HG03039 (cell line): ENCODE measurements around the gene BICDL1.
"Not testable (repeated sequence)": the region's sequence is repeated elsewhere in the genome, so short reads cannot be mapped to it uniquely, and the experiment has no call there.

Source experiments
- ATAC-seq: cut with Tn5 transposase; IDR thresholded peaks from one replicate; pipeline ENCODE4 v1.9.1; 2021; ENCODE audit warnings: mild to moderate bottlenecking, moderate library complexity; ENCODE audit not compliant: unreplicated experiment

The BICDL1 gene

GRCh38 chr12:120000556-120000955, 11.5 kb downstream of the BICDL1 start:
- no peak for ATAC-seq

- ATAC-seq, result no peak
Measured at GRCh38 chr12:120006258-120006975, 17.4 kb downstream of the BICDL1 start.

DNA sequence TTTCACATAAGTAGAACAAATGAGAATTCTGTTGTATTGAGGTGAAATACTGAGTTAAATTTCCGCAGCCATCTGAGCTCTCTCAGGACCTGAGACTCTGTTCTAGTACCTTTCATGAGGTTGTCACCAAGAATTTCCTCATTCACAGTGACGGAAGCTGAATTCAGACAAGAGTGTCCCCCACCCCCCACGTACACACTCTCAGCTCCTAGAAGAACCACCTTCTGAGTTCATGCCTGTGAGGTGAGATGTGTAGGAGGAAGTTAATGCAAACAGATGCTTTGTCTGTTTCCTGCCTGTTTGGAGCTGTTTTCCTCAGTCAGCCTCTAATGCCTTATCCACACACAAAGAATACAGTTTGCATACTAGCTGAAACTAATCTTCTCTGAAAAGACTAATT, 18.2 kb downstream of the BICDL1 start:
- no peak for ATAC-seq

DNA sequence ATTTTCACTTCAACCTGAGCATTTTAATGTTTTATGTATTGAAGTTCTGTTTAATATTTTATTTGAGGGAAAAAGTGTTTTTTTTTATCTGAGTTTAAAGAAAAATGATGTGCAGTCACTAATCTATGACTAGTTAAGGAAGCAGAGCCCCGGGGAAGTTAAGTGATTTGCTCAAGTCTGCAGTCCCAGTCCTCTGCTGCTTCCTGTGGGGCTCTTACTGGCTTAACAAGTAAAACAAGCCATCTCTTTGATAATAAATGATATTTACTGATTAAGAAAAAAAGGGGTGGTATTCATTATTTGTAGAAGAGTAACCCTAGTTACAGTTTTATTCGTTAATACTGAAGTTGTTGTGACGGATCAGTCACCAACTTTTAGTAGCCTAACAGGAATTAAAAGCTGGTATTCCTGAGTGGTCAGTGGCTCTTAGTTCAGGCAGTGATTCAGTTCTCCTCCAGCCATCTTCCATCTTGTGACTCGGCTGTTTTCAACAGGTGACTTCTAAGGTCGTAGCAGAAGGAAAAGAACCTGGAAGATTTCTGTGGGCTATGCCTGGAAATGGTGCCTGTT, 21.7 kb downstream of the BICDL1 start:
- no peak for ATAC-seq

DNA sequence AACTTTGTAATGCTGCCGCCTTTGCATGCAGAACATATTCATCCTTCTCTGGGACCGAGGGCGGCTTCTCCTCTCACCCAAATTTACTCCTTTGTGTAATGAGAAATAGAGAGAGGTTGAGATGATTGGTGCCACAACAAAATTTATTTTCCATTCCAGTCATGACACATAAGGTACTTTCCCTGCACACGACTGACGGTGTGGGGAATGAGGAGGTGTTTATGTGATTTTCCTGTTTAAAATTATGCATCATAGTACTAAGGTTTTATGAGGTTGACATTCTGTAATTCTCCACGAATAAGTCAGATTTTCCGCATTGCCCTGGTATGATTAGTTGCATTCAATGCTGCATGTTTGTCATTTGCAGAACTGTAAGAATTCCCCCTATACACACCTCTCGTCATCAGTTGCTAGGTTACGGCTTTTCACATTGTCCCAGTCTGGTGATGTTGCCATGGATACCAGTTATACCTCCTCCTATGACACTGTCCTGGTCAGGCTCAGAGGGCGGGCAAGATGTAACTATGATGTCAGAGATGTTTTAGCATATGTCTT, 23.1 kb downstream of the BICDL1 start:
- ATAC-seq, result peak; percentile 73

GRCh38 chr12:120013659-120014380, 24.8 kb downstream of the BICDL1 start:
- ATAC-seq, result no peak

DNA sequence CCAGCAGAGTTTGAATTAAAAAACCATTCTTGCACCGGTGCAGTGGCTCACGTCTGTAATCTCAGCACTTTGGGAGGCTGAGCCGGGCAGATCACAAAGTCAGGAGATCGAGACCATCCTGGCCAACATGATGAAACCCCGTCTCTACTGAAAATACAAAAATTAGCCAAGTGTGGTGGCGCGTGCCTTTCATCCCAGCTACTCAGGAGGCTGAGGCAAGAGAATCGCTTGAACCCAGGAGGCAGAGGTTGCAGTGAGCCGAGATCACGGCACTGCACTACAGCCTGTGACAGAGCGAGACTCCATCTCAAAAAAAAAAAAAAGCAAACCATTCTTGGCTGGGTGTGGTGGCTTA, 25.3 kb downstream of the BICDL1 start:
- ATAC-seq, result not testable (repeated sequence)

- ATAC-seq, result no peak
Measured at GRCh38 chr12:120015313-120015712, 26.3 kb downstream of the BICDL1 start.

DNA sequence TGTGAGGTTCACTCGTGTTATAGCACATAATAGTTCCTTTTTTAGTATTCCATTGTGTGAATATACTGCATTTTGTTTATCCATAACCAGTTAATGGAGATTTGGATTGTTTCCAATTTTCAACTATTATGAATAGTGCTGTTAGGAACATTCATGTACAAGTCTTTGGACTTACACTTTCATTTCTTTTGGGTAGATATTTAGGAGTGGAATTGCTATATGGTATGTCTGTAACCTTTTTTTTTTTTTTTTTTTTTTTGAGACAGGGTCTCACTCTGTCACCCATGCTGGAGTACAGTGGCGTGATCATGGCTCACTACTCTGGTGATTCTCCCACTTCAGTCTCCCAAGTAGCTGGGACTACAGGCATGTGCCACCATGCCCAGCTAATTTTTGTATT, 27.2 kb downstream of the BICDL1 start:
- ATAC-seq, result not testable (repeated sequence)

GRCh38 chr12:120019197-120019596, 30.2 kb downstream of the BICDL1 start:
- no peak for ATAC-seq

GRCh38 chr12:120019938-120020337, 30.9 kb downstream of the BICDL1 start:
- ATAC-seq, result no peak

- ATAC-seq, result no peak
Measured at GRCh38 chr12:120024193-120024592, 35.2 kb downstream of the BICDL1 start.

DNA sequence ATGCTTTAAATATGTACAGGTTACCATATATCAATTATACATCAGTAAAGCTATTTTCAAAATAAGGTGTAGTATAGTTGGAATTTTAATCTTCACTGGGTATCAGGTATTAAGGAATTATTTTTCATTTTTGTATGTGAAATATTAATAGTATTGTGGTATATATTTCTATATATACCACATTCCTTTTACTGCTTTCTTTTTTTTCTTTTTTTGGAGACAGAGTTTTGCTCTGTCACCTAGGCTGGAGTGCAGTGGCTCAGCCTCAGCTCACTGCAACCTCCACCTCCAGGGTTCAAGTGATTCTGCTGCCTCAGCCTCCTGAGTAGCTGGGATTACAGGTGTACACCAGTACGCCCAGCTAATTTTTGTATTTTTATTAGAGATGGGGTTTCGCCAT, 36.6 kb downstream of the BICDL1 start:
- ATAC-seq, result no peak

DNA sequence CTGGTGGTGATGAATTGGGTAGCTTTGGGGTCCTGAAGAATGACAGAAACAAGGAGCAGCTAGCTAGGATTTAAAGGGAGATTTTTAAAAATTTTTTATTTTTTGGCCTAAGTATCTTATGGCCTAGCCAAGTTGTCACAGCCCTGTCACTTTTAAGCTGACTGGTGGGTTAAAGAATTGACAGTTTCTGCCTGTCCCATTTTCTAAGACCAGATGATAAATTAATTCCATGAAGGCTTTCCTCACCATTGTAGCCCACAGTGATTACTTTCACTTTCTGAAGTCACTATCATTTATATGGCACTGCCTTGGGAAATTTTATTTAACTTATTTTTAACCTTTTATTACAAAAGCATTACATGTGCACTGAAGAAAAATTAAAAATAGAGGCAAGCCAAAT, 43.2 kb downstream of the BICDL1 start:
- ATAC-seq, result no peak

GRCh38 chr12:120037851-120038250, 48.8 kb downstream of the BICDL1 start:
- ATAC-seq, result no peak

DNA sequence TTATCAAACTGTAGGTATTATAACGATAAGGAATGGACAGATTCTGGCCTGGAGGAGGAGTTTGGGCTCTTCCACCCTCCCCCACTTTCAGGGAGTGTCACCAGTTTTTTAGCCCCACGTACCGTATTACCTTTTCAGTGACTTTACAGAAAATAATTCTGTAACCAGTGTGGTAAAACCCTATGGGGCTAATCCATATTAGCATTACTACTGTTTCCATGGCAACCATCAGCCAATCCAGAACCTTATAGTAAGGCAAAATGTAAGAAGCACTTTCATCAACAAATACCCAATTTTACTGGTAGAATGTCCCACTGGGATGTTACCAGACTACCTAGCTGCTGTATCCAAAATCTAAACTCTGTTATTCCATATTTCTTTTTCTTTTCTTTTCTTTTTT, 50.7 kb downstream of the BICDL1 start:
- ATAC-seq, result no peak

GRCh38 chr12:120041386-120042231, 52.6 kb downstream of the BICDL1 start:
- no peak for ATAC-seq

DNA sequence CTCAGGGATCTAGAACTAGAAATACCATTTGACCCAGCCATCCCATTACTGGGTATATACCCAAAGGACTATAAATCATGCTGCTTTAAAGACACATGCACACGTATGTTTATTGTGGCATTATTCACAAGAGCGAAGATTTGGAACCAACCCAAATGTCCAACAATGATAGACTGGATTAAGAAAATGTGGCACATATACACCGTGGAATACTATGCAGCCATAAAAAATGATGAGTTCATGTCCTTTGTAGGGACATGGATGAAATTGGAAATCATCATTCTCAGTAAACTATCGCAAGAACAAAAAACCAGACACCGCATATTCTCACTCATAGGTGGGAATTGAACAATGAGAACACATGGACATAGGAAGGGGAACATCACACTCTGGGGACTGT, 56.3 kb downstream of the BICDL1 start:
- ATAC-seq, result not testable (repeated sequence)

GRCh38 chr12:120047072-120047471, 58.0 kb downstream of the BICDL1 start:
- ATAC-seq, result no peak

DNA sequence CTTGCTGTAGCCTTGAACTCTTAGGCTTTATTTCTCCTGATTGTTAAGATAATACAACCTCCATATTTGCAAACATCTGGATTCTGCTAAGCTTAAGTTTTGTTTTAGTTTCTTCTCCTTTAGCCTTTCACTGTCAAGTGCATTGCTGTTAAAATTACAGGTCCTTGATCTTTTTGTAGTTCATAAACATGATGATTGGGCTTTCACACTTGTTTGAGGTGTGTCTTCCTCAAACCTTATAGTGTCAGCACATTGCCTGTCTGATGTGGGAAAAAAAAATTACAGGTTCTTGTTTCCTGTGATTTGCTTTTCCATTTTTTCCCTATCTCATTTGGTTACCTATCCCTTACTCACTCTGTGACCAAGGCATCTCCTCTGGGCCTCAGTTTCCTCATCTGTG, 59.2 kb downstream of the BICDL1 start:
- no peak for ATAC-seq

DNA sequence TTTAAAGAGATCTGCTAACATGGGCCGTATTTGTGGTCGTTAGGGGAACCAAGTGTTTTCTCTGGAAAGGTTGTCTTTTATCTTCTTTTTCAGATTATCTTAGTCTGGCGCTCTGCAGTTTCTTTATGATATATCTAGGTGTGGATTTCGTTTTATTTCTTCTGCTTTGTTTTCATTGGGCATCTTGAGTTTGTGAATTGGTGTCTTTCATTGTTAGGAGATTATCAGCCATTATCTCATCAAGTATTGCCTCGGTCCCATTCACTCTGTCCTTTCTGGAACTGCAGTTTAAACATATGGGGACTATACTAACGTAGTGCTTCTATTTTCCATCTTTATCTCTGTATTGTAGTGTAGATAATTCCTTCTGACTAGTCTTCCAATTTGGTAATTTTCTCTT, 60.4 kb downstream of the BICDL1 start:
- ATAC-seq, result no peak
